NB4 (cell line): Measurements from ENCODE around the gene RSPH1.

Source experiments
- CTCF ChIP-seq: IDR thresholded peaks from one replicate; pipeline ENCODE4 v1.5.1; 2012; ENCODE audit warnings: low read depth, low read length
- MYC ChIP-seq: IDR thresholded peaks from 2 replicates; pipeline ENCODE4 v1.6.1; 2011; ENCODE audit warnings: low read depth, low read length
- POLR2A ChIP-seq: IDR thresholded peaks from 2 replicates; pipeline ENCODE4 v1.6.1; 2011; ENCODE audit warnings: mild to moderate bottlenecking; ENCODE audit not compliant: insufficient read length; ENCODE audit errors: extremely low read depth

GRCh38 chr21:42522271-42522670 is 26.2 kb upstream of the RSPH1 start:
- TF ChIP-seq CTCF, result no peak
- TF ChIP-seq POLR2A, result no peak
- TF ChIP-seq MYC, result no peak
